HL-60 (cell line): ENCODE data around the gene TMIGD2.

Experiments used
- DNase-seq, 2 experiments: peaks; one replicate each; pipeline ENCODE4 v3.0.0-alpha.2; 2010 to 2020; ENCODE audit warnings: low read depth in 1 of 2, low spot score in 1 of 2
- H3K27ac ChIP-seq: fragments of 250-450 bp; sonication (Bioruptor Pico); replicated peaks from 2 replicates; pipeline ENCODE4 v1.5.1; 2020; ENCODE audit warnings: mild to moderate bottlenecking, moderate library complexity
- H3K27me3 ChIP-seq: fragments of 250-450 bp; sonication (Bioruptor Pico); 2 replicates; pipeline ENCODE4 v1.5.1; 2021; ENCODE audit warnings: mild to moderate bottlenecking, moderate library complexity; ENCODE audit not compliant: insufficient read depth, poor library complexity, severe bottlenecking
- H3K4me3 ChIP-seq: replicated peaks from 2 replicates; pipeline ENCODE4 v1.5.1; 2011; ENCODE audit warnings: mild to moderate bottlenecking, control low read depth, low read length; ENCODE audit not compliant: insufficient read depth
- CTCF ChIP-seq: IDR thresholded peaks from one replicate; pipeline ENCODE4 v1.5.1; 2011; ENCODE audit warnings: low read length, control low read depth, inconsistent platforms; ENCODE audit not compliant: insufficient read depth
- GABPA ChIP-seq: IDR thresholded peaks from 2 replicates; pipeline ENCODE4 v1.6.1; 2012; ENCODE audit warnings: low read depth
- POLR2AphosphoS5 ChIP-seq: IDR thresholded peaks from 2 replicates; pipeline ENCODE4 v1.6.1; 2012; ENCODE audit warnings: low read depth
- REST ChIP-seq: IDR thresholded peaks from 2 replicates; pipeline ENCODE4 v1.6.1; 2012; ENCODE audit warnings: low read depth; ENCODE audit not compliant: insufficient replicate concordance
- SPI1 ChIP-seq: IDR thresholded peaks from 2 replicates; pipeline ENCODE4 v1.6.1; 2012; ENCODE audit warnings: low read depth, mild to moderate bottlenecking, borderline replicate concordance

The TMIGD2 gene

GRCh38 chr19:4279267-4279529 lies 23.0 kb downstream of the TMIGD2 start:
- Histone ChIP-seq H3K27me3 (peaks cover 28% of the 10 kb centered on the region), H3K27ac (no peak overlapping the region), H3K4me3 (no peak overlapping the region)
- TF ChIP-seq POLR2AphosphoS5: no peak
- no peak for TF ChIP-seq GABPA
- TF ChIP-seq SPI1: no peak
- no peak for TF ChIP-seq REST
- TF ChIP-seq CTCF: no peak
- no peak for DNase-seq

GRCh38 chr19:4278419-4279266 lies 23.5 kb downstream of the TMIGD2 start, which contains the start of gene SHD:
SHD (plus strand) TSS chr19:4279266; CDS start chr19:4280064, 798 bp downstream.
- peaks cover 28% of the 10 kb centered on the region for H3K27me3 ChIP-seq
- no peak for DNase-seq
- TF ChIP-seq SPI1 (no peak), GABPA (no peak), CTCF (no peak), REST (no peak), POLR2AphosphoS5 (no peak)
- no peak within 1 kb of the TSS for H3K27ac ChIP-seq
- H3K4me3 ChIP-seq: no peak within 1 kb of the TSS

- TF ChIP-seq POLR2AphosphoS5 (no peak), CTCF (no peak), SPI1 (no peak), REST (no peak), GABPA (no peak)
- Histone ChIP-seq H3K27ac (no peak overlapping the region), H3K4me3 (no peak overlapping the region), H3K27me3 (peaks cover 28% of the 10 kb centered on the region)
- no peak for DNase-seq
Measured at GRCh38 chr19:4278010-4278409, 24.2 kb downstream of the TMIGD2 start.
